HepG2 (cell line): ENCODE results near the gene FAM20C. TPM values are rescaled to one million over a fixed set of nuclear protein-coding genes. Genes with fewer than 3 reads are reported as not detected.

Source experiments
- AGO2 ChIP-seq: fragments of 200-400 bp; formaldehyde crosslinking; optimal IDR thresholded peaks from 2 replicates; pipeline ENCODE3; 2017; ENCODE audit warnings: mild to moderate bottlenecking, low read depth, low read length, moderate library complexity
- ATF4 ChIP-seq, 2 experiments: fragments of 450-650 bp in 1 of 2; sonication (generic) in 1 of 2; formaldehyde crosslinking; IDR thresholded peaks; 2 replicates each; pipeline versions ENCODE4 v1.5.0 to v1.8.0; 2020 to 2022; ENCODE audit warnings: mild to moderate bottlenecking in 1 of 2, missing genetic modification reagents in 1 of 2
- BORCS8-MEF2B ChIP-seq: sonication (generic); formaldehyde crosslinking; IDR thresholded peaks from 2 replicates; pipeline ENCODE4 v1.8.0; 2022; ENCODE audit warnings: mild to moderate bottlenecking, missing genetic modification reagents
- FOXM1 ChIP-seq: sonication (generic); formaldehyde crosslinking; IDR thresholded peaks from 2 replicates; pipeline ENCODE4 v1.5.0; 2020; ENCODE audit warnings: missing genetic modification reagents
- MATR3 ChIP-seq: sonication (generic); formaldehyde crosslinking; IDR thresholded peaks from 2 replicates; pipeline ENCODE4 v1.4.0; 2020; ENCODE audit warnings: missing genetic modification reagents
- NFRKB ChIP-seq: fragments of 450-650 bp; IDR thresholded peaks from 2 replicates; pipeline ENCODE4 v1.6.1; 2017
- PRPF4 ChIP-seq: fragments of 200-400 bp; formaldehyde crosslinking; IDR thresholded peaks from 2 replicates; pipeline ENCODE4 v1.6.1; 2016; ENCODE audit warnings: low read length, low read depth; ENCODE audit not compliant: poor library complexity, severe bottlenecking
- RBFOX2 ChIP-seq: fragments of 200-400 bp; formaldehyde crosslinking; IDR thresholded peaks from 2 replicates; pipeline ENCODE4 v1.6.1; 2017; ENCODE audit warnings: low read depth, mild to moderate bottlenecking, low read length
- SOX6 ChIP-seq, 2 experiments: fragments of 450-650 bp in 1 of 2; sonication (generic) in 1 of 2; formaldehyde crosslinking in 1 of 2; IDR thresholded peaks; 2 replicates each; pipeline versions ENCODE4 v1.4.0 to v1.6.1; 2017 to 2020; ENCODE audit warnings: antibody characterized with exemption in 1 of 2, mild to moderate bottlenecking in 1 of 2, missing genetic modification reagents in 1 of 2
- TARDBP ChIP-seq: sonication (generic); formaldehyde crosslinking; IDR thresholded peaks from 2 replicates; pipeline ENCODE4 v1.8.0; 2022; ENCODE audit warnings: mild to moderate bottlenecking, missing genetic modification reagents
- THRA ChIP-seq: sonication (generic); formaldehyde crosslinking; IDR thresholded peaks from 2 replicates; pipeline ENCODE4 v1.4.0; 2020; ENCODE audit warnings: missing genetic modification reagents, borderline replicate concordance
- XRCC5 ChIP-seq: fragments of 200-400 bp; formaldehyde crosslinking; optimal IDR thresholded peaks from 2 replicates; pipeline ENCODE3; 2017; ENCODE audit warnings: mild to moderate bottlenecking, low read length
- ZBTB34 ChIP-seq: sonication (generic); formaldehyde crosslinking; IDR thresholded peaks from 2 replicates; pipeline ENCODE4 v1.8.0; 2022; ENCODE audit warnings: mild to moderate bottlenecking, missing genetic modification reagents
- ZNF431 ChIP-seq: sonication (generic); formaldehyde crosslinking; IDR thresholded peaks from 2 replicates; pipeline ENCODE4 v1.9.0; 2022; ENCODE audit warnings: missing genetic modification reagents, low read depth, mild to moderate bottlenecking, borderline replicate concordance
- ZNF501 ChIP-seq: sonication (generic); formaldehyde crosslinking; IDR thresholded peaks from 2 replicates; pipeline ENCODE4 v1.5.1; 2020; ENCODE audit warnings: mild to moderate bottlenecking, moderate library complexity, missing genetic modification reagents
- polyA plus RNA-seq, 8 experiments: library from polyadenylated mRNA; depleted of rRNA in 3 of 8; stranded (reverse) in 7 of 8; unstranded in 1 of 8; fragments of >200 nt; fragmentation: Illumina TruSeq in 4 of 8; extraction: Trizol in 4 of 8; gene quantifications; 2 replicates each; pipeline versions ENCODE4 v1.2.1 to v1.2.3, GENCODE V29; 2011 to 2016; ENCODE audit warnings: low read depth in 4 of 8, missing spikeins in 1 of 8, mixed read lengths in 1 of 8; ENCODE audit not compliant: insufficient read depth in 1 of 8
- total RNA-seq, 5 experiments: library from RNA; depleted of rRNA; stranded (reverse); fragments of >200 nt; fragmentation: Illumina TruSeq; extraction: Trizol; gene quantifications; 2 replicates each; pipeline ENCODE4 v1.2.3, GENCODE V29; 2016; ENCODE audit warnings: low read depth in 1 of 5
- TF ChIP-seq, protein P1 (sequence below): sonication (generic); formaldehyde crosslinking; IDR thresholded peaks from 2 replicates; pipeline ENCODE4 v1.5.1; 2020; ENCODE audit warnings: missing genetic modification reagents, mild to moderate bottlenecking, borderline replicate concordance
- TF ChIP-seq, protein P2 (sequence below): sonication (generic); formaldehyde crosslinking; IDR thresholded peaks from 2 replicates; pipeline ENCODE4 v1.4.0; 2020; ENCODE audit warnings: mild to moderate bottlenecking, missing genetic modification reagents
- TF ChIP-seq, protein P3 (sequence below): sonication (generic); formaldehyde crosslinking; IDR thresholded peaks from 2 replicates; pipeline ENCODE4 v1.5.0; 2020; ENCODE audit warnings: mild to moderate bottlenecking, missing genetic modification reagents

FAM20C gene
- total and polyA plus RNA-seq, 2 of the 13 experiments (the other 11 are each of a cell fraction or from before 2014, with no cell fraction given): 11.9 to 19.9 TPM

- 0 out of 2 replicates have a peak, but pooled peaks have one; percentile 36 for TF ChIP-seq ZBTB34
- TF ChIP-seq NFRKB: no peak
- TF ChIP-seq ATF4 (CRISPR knock-in tag; IDR thresholded peaks at IDR 0.05): peak in 1 of 2 experiments; percentile 71; a peak in 1 of 4 replicates
- 0 out of 2 replicates have a peak, but pooled peaks have one; percentile 17 for TF ChIP-seq TARDBP (CRISPR knock-in tag)
- TF ChIP-seq MATR3 (CRISPR knock-in tag): no peak
- peak; percentile 44; the same call in 1 of the 2 replicates for TF ChIP-seq RBFOX2
- no peak for TF ChIP-seq FOXM1 (CRISPR knock-in tag)
- TF ChIP-seq, protein P1, sequence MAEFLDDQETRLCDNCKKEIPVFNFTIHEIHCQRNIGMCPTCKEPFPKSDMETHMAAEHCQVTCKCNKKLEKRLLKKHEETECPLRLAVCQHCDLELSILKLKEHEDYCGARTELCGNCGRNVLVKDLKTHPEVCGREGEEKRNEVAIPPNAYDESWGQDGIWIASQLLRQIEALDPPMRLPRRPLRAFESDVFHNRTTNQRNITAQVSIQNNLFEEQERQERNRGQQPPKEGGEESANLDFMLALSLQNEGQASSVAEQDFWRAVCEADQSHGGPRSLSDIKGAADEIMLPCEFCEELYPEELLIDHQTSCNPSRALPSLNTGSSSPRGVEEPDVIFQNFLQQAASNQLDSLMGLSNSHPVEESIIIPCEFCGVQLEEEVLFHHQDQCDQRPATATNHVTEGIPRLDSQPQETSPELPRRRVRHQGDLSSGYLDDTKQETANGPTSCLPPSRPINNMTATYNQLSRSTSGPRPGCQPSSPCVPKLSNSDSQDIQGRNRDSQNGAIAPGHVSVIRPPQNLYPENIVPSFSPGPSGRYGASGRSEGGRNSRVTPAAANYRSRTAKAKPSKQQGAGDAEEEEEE: no peak
- TF ChIP-seq ZNF501: peak; percentile 47; the same call in 1 of the 2 replicates
- peak; percentile 45 for TF ChIP-seq PRPF4
- TF ChIP-seq SOX6 (IDR thresholded peaks at IDR 0.05): no peak
- TF ChIP-seq SOX6 (CRISPR knock-in tag; IDR thresholded peaks at IDR 0.05): no peak
- TF ChIP-seq ZNF431: no peak
- TF ChIP-seq, protein P2, sequence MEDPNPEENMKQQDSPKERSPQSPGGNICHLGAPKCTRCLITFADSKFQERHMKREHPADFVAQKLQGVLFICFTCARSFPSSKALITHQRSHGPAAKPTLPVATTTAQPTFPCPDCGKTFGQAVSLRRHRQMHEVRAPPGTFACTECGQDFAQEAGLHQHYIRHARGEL (CRISPR knock-in tag): no peak
- TF ChIP-seq AGO2: peak; percentile 82
- peak; percentile 25 for TF ChIP-seq XRCC5
- 0 out of 2 replicates have a peak, but pooled peaks have one; percentile 25 for TF ChIP-seq BORCS8-MEF2B
- TF ChIP-seq, protein P3, sequence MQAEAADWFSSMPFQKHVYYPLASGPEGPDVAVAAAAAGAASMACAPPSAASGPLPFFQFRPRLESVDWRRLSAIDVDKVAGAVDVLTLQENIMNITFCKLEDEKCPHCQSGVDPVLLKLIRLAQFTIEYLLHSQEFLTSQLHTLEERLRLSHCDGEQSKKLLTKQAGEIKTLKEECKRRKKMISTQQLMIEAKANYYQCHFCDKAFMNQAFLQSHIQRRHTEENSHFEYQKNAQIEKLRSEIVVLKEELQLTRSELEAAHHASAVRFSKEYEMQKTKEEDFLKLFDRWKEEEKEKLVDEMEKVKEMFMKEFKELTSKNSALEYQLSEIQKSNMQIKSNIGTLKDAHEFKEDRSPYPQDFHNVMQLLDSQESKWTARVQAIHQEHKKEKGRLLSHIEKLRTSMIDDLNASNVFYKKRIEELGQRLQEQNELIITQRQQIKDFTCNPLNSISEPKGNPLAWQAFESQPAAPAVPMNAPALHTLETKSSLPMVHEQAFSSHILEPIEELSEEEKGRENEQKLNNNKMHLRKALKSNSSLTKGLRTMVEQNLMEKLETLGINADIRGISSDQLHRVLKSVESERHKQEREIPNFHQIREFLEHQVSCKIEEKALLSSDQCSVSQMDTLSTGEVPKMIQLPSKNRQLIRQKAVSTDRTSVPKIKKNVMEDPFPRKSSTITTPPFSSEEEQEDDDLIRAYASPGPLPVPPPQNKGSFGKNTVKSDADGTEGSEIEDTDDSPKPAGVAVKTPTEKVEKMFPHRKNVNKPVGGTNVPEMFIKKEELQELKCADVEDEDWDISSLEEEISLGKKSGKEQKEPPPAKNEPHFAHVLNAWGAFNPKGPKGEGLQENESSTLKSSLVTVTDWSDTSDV (CRISPR knock-in tag): 0 out of 2 replicates have a peak, but pooled peaks have one; percentile 48
- 0 out of 2 replicates have a peak, but pooled peaks have one; percentile 5 for TF ChIP-seq THRA (CRISPR knock-in tag)
These were observed 2.8 kb downstream of the FAM20C start (continued) for GRCh38 chr7:195010-195829.
